Stomach smooth muscle (tissue), 2 donors: Measurements from ENCODE around the gene TCF12.
"Not testable (repeated sequence)": the region's sequence is repeated elsewhere in the genome, so short reads cannot be mapped to it uniquely, and the experiment has no call there.

ENCODE experiments used
- H3K27ac ChIP-seq: one replicate; pipeline ENCODE4 v1.7.0; 2013; ENCODE audit warnings: mild to moderate bottlenecking, low read length, inconsistent platforms
- H3K27me3 ChIP-seq, 2 donors: one replicate each; pipeline ENCODE4 v1.7.0; 2013; ENCODE audit warnings: low read length in 2 of 2; ENCODE audit not compliant: insufficient read depth in 2 of 2, control insufficient read depth in 1 of 2
- H3K36me3 ChIP-seq, 2 donors: one replicate each; pipeline ENCODE4 v1.7.0; 2013; ENCODE audit warnings: low read length in 2 of 2; ENCODE audit not compliant: control insufficient read depth in 2 of 2, insufficient read depth in 2 of 2
- H3K4me1 ChIP-seq: one replicate; pipeline ENCODE4 v1.7.0; 2013; ENCODE audit warnings: low read length; ENCODE audit not compliant: control insufficient read depth, insufficient read depth
- H3K4me3 ChIP-seq, 2 donors: one replicate each; pipeline ENCODE4 v1.7.0; 2013; ENCODE audit warnings: low read length in 2 of 2
- H3K9ac ChIP-seq, 2 donors: one replicate each; pipeline ENCODE4 v1.7.0; 2013; ENCODE audit warnings: low read length in 2 of 2, mild to moderate bottlenecking in 1 of 2
- H3K9me3 ChIP-seq, 2 donors: one replicate each; pipeline ENCODE4 v1.7.0; 2013; ENCODE audit warnings: low read length in 2 of 2; ENCODE audit not compliant: control insufficient read depth in 2 of 2
- donor health status: healthy.
- donor health status: Pancreatic carcinoma.

TCF12 gene

GRCh38 chr15:56991017-56991416 is 72.6 kb downstream of the TCF12 start:
- Histone ChIP-seq H3K27ac (no peak overlapping the region), H3K4me1 (no peaks in the 10 kb centered on the region), H3K27me3 (no peaks in the 10 kb centered on the region), H3K9me3 (no peaks in the 10 kb centered on the region), H3K9ac (no peak overlapping the region), H3K4me3 (no peak overlapping the region), H3K36me3 (peaks cover 0 to 4% of the 10 kb centered on the region in 2 donors)

GRCh38 chr15:56992725-56993124 is 74.3 kb downstream of the TCF12 start:
- Histone ChIP-seq H3K4me3 (no peak overlapping the region), H3K9me3 (no peaks in the 10 kb centered on the region), H3K27me3 (no peaks in the 10 kb centered on the region), H3K36me3 (peaks cover 0 to 4% of the 10 kb centered on the region in 2 donors), H3K4me1 (no peaks in the 10 kb centered on the region), H3K27ac (no peak overlapping the region), H3K9ac (no peak overlapping the region)

GRCh38 chr15:56994280-56994679 is 75.8 kb downstream of the TCF12 start:
- no peaks in the 10 kb centered on the region for H3K4me1 ChIP-seq
- H3K27ac ChIP-seq: no peak overlapping the region
- H3K36me3 ChIP-seq: peaks cover 0 to 4% of the 10 kb centered on the region in 2 donors
- no peaks in the 10 kb centered on the region for H3K27me3 ChIP-seq
- H3K9me3 ChIP-seq: no peaks in the 10 kb centered on the region
- H3K4me3 ChIP-seq: no peak overlapping the region
- no peak overlapping the region for H3K9ac ChIP-seq

GRCh38 chr15:56996093-56996492 is 77.6 kb downstream of the TCF12 start:
- H3K27ac ChIP-seq: no peak overlapping the region
- H3K27me3 ChIP-seq: no peaks in the 10 kb centered on the region
- H3K4me3 ChIP-seq: no peak overlapping the region
- H3K9ac ChIP-seq: no peak overlapping the region
- no peaks in the 10 kb centered on the region for H3K9me3 ChIP-seq
- peaks cover 0 to 4% of the 10 kb centered on the region in 2 donors for H3K36me3 ChIP-seq
- no peaks in the 10 kb centered on the region for H3K4me1 ChIP-seq

- peaks cover 0 to 4% of the 10 kb centered on the region in 2 donors for H3K36me3 ChIP-seq
- no peak overlapping the region for H3K9ac ChIP-seq
- no peaks in the 10 kb centered on the region for H3K27me3 ChIP-seq
- H3K9me3 ChIP-seq: no peaks in the 10 kb centered on the region
- no peak overlapping the region for H3K27ac ChIP-seq
- no peak overlapping the region for H3K4me3 ChIP-seq
- H3K4me1 ChIP-seq: no peaks in the 10 kb centered on the region
These were observed 78.5 kb downstream of the TCF12 start for GRCh38 chr15:56996746-56997470.

GRCh38 chr15:57003418-57003817 is 85.0 kb downstream of the TCF12 start:
- no peaks in the 10 kb centered on the region for H3K9me3 ChIP-seq
- no peak overlapping the region for H3K27ac ChIP-seq
- H3K27me3 ChIP-seq: no peaks in the 10 kb centered on the region
- H3K4me1 ChIP-seq: no peaks in the 10 kb centered on the region
- H3K36me3 ChIP-seq: no peaks in the 10 kb centered on the region
- H3K4me3 ChIP-seq: no peak overlapping the region
- no peak overlapping the region for H3K9ac ChIP-seq

- Histone ChIP-seq H3K36me3 (no peaks in the 10 kb centered on the region), H3K27me3 (no peaks in the 10 kb centered on the region), H3K9me3 (no peaks in the 10 kb centered on the region), H3K4me3 (no peak overlapping the region), H3K4me1 (no peaks in the 10 kb centered on the region), H3K27ac (no peak overlapping the region), H3K9ac (no peak overlapping the region)
These were observed 86.8 kb downstream of the TCF12 start for GRCh38 chr15:57005244-57005643.

GRCh38 chr15:57007797-57008196 is 89.4 kb downstream of the TCF12 start:
- H3K9me3 ChIP-seq, H3K4me3 ChIP-seq, H3K9ac ChIP-seq, H3K27ac ChIP-seq, H3K36me3 ChIP-seq, H3K4me1 ChIP-seq, H3K27me3 ChIP-seq: not testable (repeated sequence)

GRCh38 chr15:57010724-57011123 is 92.3 kb downstream of the TCF12 start:
- H3K27me3 ChIP-seq: no peaks in the 10 kb centered on the region
- H3K36me3 ChIP-seq: no peaks in the 10 kb centered on the region
- H3K4me1 ChIP-seq: no peaks in the 10 kb centered on the region
- H3K27ac ChIP-seq: no peak overlapping the region
- no peak overlapping the region for H3K9ac ChIP-seq
- H3K9me3 ChIP-seq: no peaks in the 10 kb centered on the region
- H3K4me3 ChIP-seq: no peak overlapping the region

- no peak overlapping the region for H3K4me3 ChIP-seq
- no peak overlapping the region for H3K9ac ChIP-seq
- H3K9me3 ChIP-seq: no peaks in the 10 kb centered on the region
- peaks cover 3% of the 10 kb centered on the region for H3K4me1 ChIP-seq
- H3K27me3 ChIP-seq: no peaks in the 10 kb centered on the region
- no peak overlapping the region for H3K27ac ChIP-seq
- no peaks in the 10 kb centered on the region for H3K36me3 ChIP-seq
These were observed 94.1 kb downstream of the TCF12 start for GRCh38 chr15:57012556-57012955.

GRCh38 chr15:57014896-57015295 is 96.5 kb downstream of the TCF12 start:
- not testable (repeated sequence) for H3K4me3 ChIP-seq, H3K27ac ChIP-seq, H3K9me3 ChIP-seq, H3K4me1 ChIP-seq, H3K9ac ChIP-seq, H3K27me3 ChIP-seq, H3K36me3 ChIP-seq
